Measurements from ENCODE around the gene NFASC. TPM values are rescaled to one million over a fixed set of nuclear protein-coding genes. Genes with fewer than 3 reads are reported as not detected.
A peak's percentile ranks its signal among the peaks of the same experiment; 100 is the strongest.

Gene NFASC
- total and polyA plus RNA-seq, 2 donors = 0.14 to 1.4 TPM

DNA sequence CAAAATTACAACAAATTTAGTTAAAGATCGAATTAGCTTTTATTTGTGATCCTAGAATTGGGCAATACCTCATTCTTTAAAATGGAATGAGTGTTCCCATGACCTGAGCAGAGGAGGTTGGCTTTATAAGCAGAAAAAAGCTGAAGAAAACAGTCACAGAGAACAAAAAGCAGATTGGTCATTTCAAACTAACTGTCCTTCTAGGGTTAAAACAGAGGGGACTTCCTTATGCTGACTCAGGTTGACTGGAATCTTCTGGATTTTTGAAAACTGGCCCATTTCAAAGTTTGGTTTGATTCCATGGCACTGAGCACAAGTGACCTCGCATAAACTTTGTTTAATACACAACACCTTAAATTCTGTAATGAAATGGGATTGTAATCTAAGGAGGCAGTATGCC, 17.6 kb downstream of the NFASC start:
- DNase-seq (ENCODE audit: low read depth in 6 of 9, low spot score in 9 of 9) = no peak
- peaks cover 0 to 35% of the 10 kb centered on the region in 2 donors for H3K27me3 ChIP-seq (ENCODE audit: control insufficient read depth in 2 of 2, insufficient read depth in 1 of 2, low read length in 1 of 2)
- H3K27ac ChIP-seq (ENCODE audit: low read depth in 1 of 2, low read length in 1 of 2) = no peak overlapping the region
- no peaks in the 10 kb centered on the region for H3K36me3 ChIP-seq (ENCODE audit: control insufficient read depth in 2 of 2, insufficient read depth in 2 of 2, low read length in 1 of 2)
- no peak overlapping the region for H3K4me3 ChIP-seq (ENCODE audit: low read length in 2 of 2)
- 86% methylated on average over 2 of the region's 2 CpGs for WGBS
- no peaks in the 10 kb centered on the region for H3K4me1 ChIP-seq (ENCODE audit: control insufficient read depth in 2 of 2, insufficient read depth in 2 of 2, low read length in 2 of 2)
- no peaks in the 10 kb centered on the region for H3K9me3 ChIP-seq (ENCODE audit: control insufficient read depth in 2 of 2, insufficient read depth in 1 of 2, low read length in 1 of 2)

DNA sequence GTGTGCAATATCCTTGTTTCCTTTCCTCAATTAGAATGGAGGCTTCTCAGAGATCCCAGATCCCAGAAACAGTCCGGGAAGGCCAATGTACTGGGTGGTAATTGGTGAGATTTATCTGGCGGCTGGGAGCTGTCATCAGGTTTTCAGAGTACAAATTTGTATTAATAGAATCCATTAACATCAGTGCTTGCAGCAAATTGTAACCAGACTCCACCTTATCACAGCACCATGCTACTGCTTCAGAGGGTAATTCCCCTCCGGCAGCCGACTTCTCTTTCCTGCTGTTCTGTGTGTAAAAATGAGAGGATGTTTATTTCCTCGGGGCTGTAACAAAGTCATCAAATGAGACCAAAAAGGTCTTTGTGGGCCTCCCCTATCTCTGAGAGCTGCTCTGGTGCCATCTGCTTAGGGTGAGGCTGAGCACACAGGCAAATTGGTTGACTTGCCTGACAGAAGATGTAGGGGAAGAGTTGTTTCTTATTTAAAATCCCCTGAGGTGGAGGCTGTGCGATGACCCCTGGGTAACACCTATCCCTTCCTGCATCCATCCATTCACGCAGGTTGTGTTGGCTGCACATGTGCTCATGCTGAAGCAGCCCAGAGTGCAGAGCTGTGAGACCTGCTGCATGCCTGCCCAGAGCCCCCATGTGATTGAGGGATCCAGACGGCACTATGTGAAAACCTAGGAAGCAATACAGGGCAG, 19.2 kb downstream of the NFASC start:
- peaks cover 0 to 37% of the 10 kb centered on the region in 2 donors for H3K27me3 ChIP-seq (ENCODE audit: control insufficient read depth in 2 of 2, insufficient read depth in 1 of 2, low read length in 1 of 2)
- H3K4me3 ChIP-seq (ENCODE audit: low read length in 2 of 2) = no peak overlapping the region
- WGBS = 46% methylated on average over 8 of the region's 8 CpGs
- no peaks in the 10 kb centered on the region for H3K9me3 ChIP-seq (ENCODE audit: control insufficient read depth in 2 of 2, insufficient read depth in 1 of 2, low read length in 1 of 2)
- H3K4me1 ChIP-seq (ENCODE audit: control insufficient read depth in 2 of 2, insufficient read depth in 2 of 2, low read length in 2 of 2) = no peaks in the 10 kb centered on the region
- no peaks in the 10 kb centered on the region for H3K36me3 ChIP-seq (ENCODE audit: control insufficient read depth in 2 of 2, insufficient read depth in 2 of 2, low read length in 1 of 2)
- DNase-seq (ENCODE audit: low read depth in 6 of 9, low spot score in 9 of 9) = peak in 1 of 9 donors; percentile 6
- no peak overlapping the region for H3K27ac ChIP-seq (ENCODE audit: low read depth in 1 of 2, low read length in 1 of 2)

DNA sequence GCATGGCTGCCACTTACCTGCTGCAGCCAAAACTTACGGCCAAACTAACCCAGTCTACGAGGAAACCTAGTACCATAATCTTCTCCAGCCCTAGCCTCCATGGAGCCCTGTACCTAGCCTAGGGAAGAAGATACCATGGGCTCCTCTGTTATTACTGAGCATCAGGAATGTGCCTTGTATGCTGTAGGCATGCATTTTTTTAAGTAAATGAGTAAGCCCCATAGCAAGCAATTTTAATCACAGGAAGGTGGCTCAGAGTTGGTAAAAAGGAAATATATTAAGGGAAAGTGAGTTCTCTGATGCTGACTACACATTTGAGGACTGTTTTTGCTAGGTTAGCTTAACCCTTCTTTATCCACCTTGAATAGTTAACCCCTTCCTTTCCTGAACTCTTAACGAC, 21.2 kb downstream of the NFASC start:
- Histone ChIP-seq H3K9me3 (ENCODE audit: control insufficient read depth in 2 of 2, insufficient read depth in 1 of 2, low read length in 1 of 2) (no peaks in the 10 kb centered on the region), H3K27ac (ENCODE audit: low read depth in 1 of 2, low read length in 1 of 2) (no peak overlapping the region), H3K4me1 (ENCODE audit: control insufficient read depth in 2 of 2, insufficient read depth in 2 of 2, low read length in 2 of 2) (no peaks in the 10 kb centered on the region), H3K27me3 (ENCODE audit: control insufficient read depth in 2 of 2, insufficient read depth in 1 of 2, low read length in 1 of 2) (peaks cover 0 to 39% of the 10 kb centered on the region in 2 donors), H3K4me3 (ENCODE audit: low read length in 2 of 2) (no peak overlapping the region), H3K36me3 (ENCODE audit: control insufficient read depth in 2 of 2, insufficient read depth in 2 of 2, low read length in 1 of 2) (no peaks in the 10 kb centered on the region)
- DNase-seq (ENCODE audit: low read depth in 6 of 9, low spot score in 9 of 9) = no peak
- WGBS = 94% methylated on average over 3 of the region's 3 CpGs

DNA sequence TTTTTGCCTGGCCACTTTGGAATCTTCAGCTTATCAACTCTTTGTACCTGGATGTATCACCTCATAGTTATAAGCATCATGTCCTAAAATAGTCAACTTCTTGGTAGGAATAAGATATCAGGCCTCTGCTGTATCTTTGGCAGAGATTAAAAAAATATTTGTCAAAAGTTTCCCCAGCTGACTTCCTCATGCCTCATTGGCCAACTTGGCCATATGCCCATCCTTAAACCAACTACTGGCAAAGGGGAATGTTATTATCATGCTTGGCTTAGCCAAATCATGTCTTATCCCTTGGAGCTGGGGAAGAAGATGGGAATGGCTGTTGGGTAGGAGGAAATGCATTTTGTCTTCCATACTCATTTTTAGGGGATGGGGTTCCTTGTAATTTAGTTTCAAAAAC, 23.4 kb downstream of the NFASC start:
- H3K4me3 ChIP-seq (ENCODE audit: low read length in 2 of 2) = no peak overlapping the region
- no peaks in the 10 kb centered on the region for H3K36me3 ChIP-seq (ENCODE audit: control insufficient read depth in 2 of 2, insufficient read depth in 2 of 2, low read length in 1 of 2)
- H3K27me3 ChIP-seq (ENCODE audit: control insufficient read depth in 2 of 2, insufficient read depth in 1 of 2, low read length in 1 of 2) = peaks cover 0 to 33% of the 10 kb centered on the region in 2 donors
- no peak for DNase-seq (ENCODE audit: low read depth in 6 of 9, low spot score in 9 of 9)
- no peaks in the 10 kb centered on the region for H3K9me3 ChIP-seq (ENCODE audit: control insufficient read depth in 2 of 2, insufficient read depth in 1 of 2, low read length in 1 of 2)
- H3K27ac ChIP-seq (ENCODE audit: low read depth in 1 of 2, low read length in 1 of 2) = no peak overlapping the region
- no peaks in the 10 kb centered on the region for H3K4me1 ChIP-seq (ENCODE audit: control insufficient read depth in 2 of 2, insufficient read depth in 2 of 2, low read length in 2 of 2)

DNA sequence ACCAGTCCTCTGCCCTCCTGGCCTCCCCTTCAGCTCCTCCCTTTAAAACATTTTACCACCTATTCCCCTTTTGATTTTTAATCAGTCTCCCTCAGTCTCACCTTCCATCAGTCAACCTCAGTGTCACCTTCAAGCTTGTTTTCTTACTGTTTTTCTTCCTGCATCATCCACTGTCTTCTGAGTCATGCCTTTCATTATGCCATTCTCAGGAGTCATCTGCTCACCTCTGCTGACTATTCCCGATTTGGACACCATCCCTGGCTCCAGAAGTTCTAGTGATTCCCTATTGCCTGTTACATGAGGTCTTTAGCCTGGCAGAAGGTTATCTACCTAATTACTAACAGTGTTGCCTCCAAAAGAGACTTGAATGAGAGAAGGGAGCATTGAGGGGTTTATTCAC, 23.9 kb downstream of the NFASC start:
- no peaks in the 10 kb centered on the region for H3K4me1 ChIP-seq (ENCODE audit: control insufficient read depth in 2 of 2, insufficient read depth in 2 of 2, low read length in 2 of 2)
- 86% methylated on average over 1 of the region's 1 CpG for WGBS
- no peaks in the 10 kb centered on the region for H3K9me3 ChIP-seq (ENCODE audit: control insufficient read depth in 2 of 2, insufficient read depth in 1 of 2, low read length in 1 of 2)
- no peak for DNase-seq (ENCODE audit: low read depth in 6 of 9, low spot score in 9 of 9)
- peaks cover 0 to 34% of the 10 kb centered on the region in 2 donors for H3K27me3 ChIP-seq (ENCODE audit: control insufficient read depth in 2 of 2, insufficient read depth in 1 of 2, low read length in 1 of 2)
- no peak overlapping the region for H3K27ac ChIP-seq (ENCODE audit: low read depth in 1 of 2, low read length in 1 of 2)
- H3K36me3 ChIP-seq (ENCODE audit: control insufficient read depth in 2 of 2, insufficient read depth in 2 of 2, low read length in 1 of 2) = no peaks in the 10 kb centered on the region
- no peak overlapping the region for H3K4me3 ChIP-seq (ENCODE audit: low read length in 2 of 2)

DNA sequence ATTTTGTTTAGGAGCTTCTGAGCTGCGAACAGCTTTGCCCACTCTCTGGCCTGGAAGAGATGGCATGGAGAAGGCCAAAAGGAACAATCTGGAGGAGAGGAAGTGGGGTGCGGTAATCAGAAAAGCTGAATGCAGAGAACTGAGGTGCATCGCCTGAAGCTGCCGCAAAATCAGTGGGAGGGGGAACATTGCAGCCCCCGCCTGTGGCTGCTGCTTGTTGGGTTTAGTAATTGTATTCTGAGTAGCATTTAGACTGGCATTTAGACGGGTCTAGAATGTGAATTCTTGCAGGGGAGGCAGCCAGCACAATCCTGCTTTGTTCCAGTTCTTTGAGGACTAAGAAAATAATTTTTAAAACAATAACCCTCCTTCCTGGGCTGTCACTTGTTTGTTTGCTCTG, 25.4 kb downstream of the NFASC start:
- WGBS = 82% methylated on average over 6 of the region's 6 CpGs
- DNase-seq (ENCODE audit: low read depth in 6 of 9, low spot score in 9 of 9) = no peak

DNA sequence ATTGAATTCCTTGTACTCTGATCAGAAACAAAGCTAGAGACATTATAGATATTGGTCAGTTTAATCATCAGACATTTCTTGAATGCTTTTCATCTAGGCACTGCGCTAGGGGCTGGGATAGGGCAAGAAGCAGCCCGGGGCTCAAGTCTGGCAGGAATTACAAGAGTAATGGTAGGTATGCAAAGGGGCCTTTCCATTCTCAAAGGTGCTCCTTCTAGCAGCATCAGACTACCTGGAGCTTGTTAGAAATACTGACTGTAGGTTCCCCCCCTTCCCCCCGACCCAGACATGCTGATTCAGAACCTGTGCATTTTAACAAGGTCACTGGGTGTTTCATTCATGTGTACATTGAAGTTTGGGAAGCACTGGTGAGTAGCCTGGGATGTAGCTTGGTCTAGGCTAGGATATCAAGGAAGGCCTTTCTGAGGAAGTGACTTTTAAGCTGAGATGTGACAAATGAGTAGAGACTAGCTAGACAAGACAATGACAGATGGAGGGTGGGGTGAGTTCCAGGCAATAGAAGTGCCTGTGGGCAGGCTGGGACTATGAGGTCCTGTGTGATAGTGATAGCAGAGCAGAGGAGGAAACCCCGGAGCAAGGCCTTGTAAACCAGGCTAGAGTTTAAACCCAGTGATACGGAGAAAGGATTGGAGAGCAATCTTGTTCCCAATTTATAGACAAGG, 26.3 kb downstream of the NFASC start:
- no peak for DNase-seq (ENCODE audit: low read depth in 6 of 9, low spot score in 9 of 9)
- Histone ChIP-seq H3K27ac (ENCODE audit: low read depth in 1 of 2, low read length in 1 of 2) (no peak overlapping the region), H3K4me1 (ENCODE audit: control insufficient read depth in 2 of 2, insufficient read depth in 2 of 2, low read length in 2 of 2) (no peaks in the 10 kb centered on the region), H3K36me3 (ENCODE audit: control insufficient read depth in 2 of 2, insufficient read depth in 2 of 2, low read length in 1 of 2) (no peaks in the 10 kb centered on the region), H3K27me3 (ENCODE audit: control insufficient read depth in 2 of 2, insufficient read depth in 1 of 2, low read length in 1 of 2) (peaks cover 0 to 14% of the 10 kb centered on the region in 2 donors), H3K4me3 (ENCODE audit: low read length in 2 of 2) (no peak overlapping the region), H3K9me3 (ENCODE audit: control insufficient read depth in 2 of 2, insufficient read depth in 1 of 2, low read length in 1 of 2) (no peaks in the 10 kb centered on the region)
- 89% methylated on average over 5 of the region's 5 CpGs for WGBS

More for the DNA sequence above, 25.4 kb downstream of the NFASC start:
- H3K36me3 ChIP-seq (ENCODE audit: control insufficient read depth in 2 of 2, insufficient read depth in 2 of 2, low read length in 1 of 2) = no peaks in the 10 kb centered on the region
- H3K4me3 ChIP-seq (ENCODE audit: low read length in 2 of 2) = no peak overlapping the region
- no peaks in the 10 kb centered on the region for H3K4me1 ChIP-seq (ENCODE audit: control insufficient read depth in 2 of 2, insufficient read depth in 2 of 2, low read length in 2 of 2)
- H3K9me3 ChIP-seq (ENCODE audit: control insufficient read depth in 2 of 2, insufficient read depth in 1 of 2, low read length in 1 of 2) = no peaks in the 10 kb centered on the region
- peaks cover 0 to 22% of the 10 kb centered on the region in 2 donors for H3K27me3 ChIP-seq (ENCODE audit: control insufficient read depth in 2 of 2, insufficient read depth in 1 of 2, low read length in 1 of 2)
- H3K27ac ChIP-seq (ENCODE audit: low read depth in 1 of 2, low read length in 1 of 2) = no peak overlapping the region

DNA sequence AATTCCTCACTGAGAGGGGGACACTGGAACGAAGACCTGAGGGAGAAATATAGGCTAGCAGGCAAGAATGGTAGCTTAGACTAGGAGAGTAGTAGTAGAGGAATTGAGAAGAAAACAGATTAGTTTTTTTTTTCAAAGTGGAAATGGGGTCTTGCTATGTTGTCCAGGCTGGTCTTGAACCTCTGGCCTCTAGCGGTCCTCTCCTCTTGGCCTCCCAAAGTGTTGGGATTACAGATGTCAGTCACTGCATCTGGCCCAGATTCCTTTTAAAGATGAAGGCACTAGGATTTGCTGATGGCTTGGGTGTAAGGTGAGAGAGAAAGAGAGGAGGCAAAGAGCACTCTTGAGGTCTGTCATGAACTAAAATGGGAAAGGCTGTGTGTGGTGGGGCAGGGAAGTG, 30.1 kb downstream of the NFASC start:
- Histone ChIP-seq H3K27ac (ENCODE audit: low read depth in 1 of 2, low read length in 1 of 2) (no peak overlapping the region), H3K27me3 (ENCODE audit: control insufficient read depth in 2 of 2, insufficient read depth in 1 of 2, low read length in 1 of 2) (peaks cover 0 to 18% of the 10 kb centered on the region in 2 donors), H3K9me3 (ENCODE audit: control insufficient read depth in 2 of 2, insufficient read depth in 1 of 2, low read length in 1 of 2) (no peaks in the 10 kb centered on the region), H3K4me1 (ENCODE audit: control insufficient read depth in 2 of 2, insufficient read depth in 2 of 2, low read length in 2 of 2) (no peaks in the 10 kb centered on the region), H3K4me3 (ENCODE audit: low read length in 2 of 2) (no peak overlapping the region), H3K36me3 (ENCODE audit: control insufficient read depth in 2 of 2, insufficient read depth in 2 of 2, low read length in 1 of 2) (no peaks in the 10 kb centered on the region)
- DNase-seq (ENCODE audit: low read depth in 6 of 9, low spot score in 9 of 9) = no peak
- WGBS = 96% methylated on average over 2 of the region's 2 CpGs

DNA sequence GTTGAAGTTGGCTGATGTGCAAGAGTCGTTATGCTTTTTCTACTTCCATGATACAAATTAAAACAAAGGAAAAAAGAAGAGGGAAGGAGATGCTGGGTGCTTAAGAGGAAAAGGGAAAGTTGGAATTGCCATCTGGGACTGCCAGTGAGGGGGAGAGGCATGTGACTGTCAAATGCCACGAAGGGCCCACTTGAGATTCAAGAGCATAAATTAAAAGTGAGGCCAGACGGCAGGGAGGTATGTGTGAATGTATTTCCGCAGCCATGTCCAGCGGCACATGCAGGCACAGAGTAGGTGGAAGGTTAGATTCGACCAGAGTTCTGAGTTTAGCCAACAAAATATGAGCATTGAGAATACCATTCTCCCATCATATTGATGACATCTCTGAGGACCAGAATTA, 32.0 kb downstream of the NFASC start:
- Histone ChIP-seq H3K4me3 (ENCODE audit: low read length in 2 of 2) (no peak overlapping the region), H3K27ac (ENCODE audit: low read depth in 1 of 2, low read length in 1 of 2) (no peak overlapping the region), H3K9me3 (ENCODE audit: control insufficient read depth in 2 of 2, insufficient read depth in 1 of 2, low read length in 1 of 2) (no peaks in the 10 kb centered on the region), H3K4me1 (ENCODE audit: control insufficient read depth in 2 of 2, insufficient read depth in 2 of 2, low read length in 2 of 2) (no peaks in the 10 kb centered on the region), H3K27me3 (ENCODE audit: control insufficient read depth in 2 of 2, insufficient read depth in 1 of 2, low read length in 1 of 2) (peaks cover 0 to 14% of the 10 kb centered on the region in 2 donors), H3K36me3 (ENCODE audit: control insufficient read depth in 2 of 2, insufficient read depth in 2 of 2, low read length in 1 of 2) (no peaks in the 10 kb centered on the region)
- WGBS = 89% methylated on average over 6 of the region's 6 CpGs
- DNase-seq (ENCODE audit: low read depth in 6 of 9, low spot score in 9 of 9) = no peak
